H9 (cell line): ENCODE results near the gene HECA. TPM values are rescaled to one million over a fixed set of nuclear protein-coding genes. Genes with fewer than 3 reads are reported as not detected.

Experiments used
- DNase-seq: peaks from one replicate; pipeline ENCODE4 v3.0.0-alpha.2; 2017
- H2AFZ ChIP-seq: one replicate; pipeline ENCODE4 v1.6.1; 2013; ENCODE audit warnings: mild to moderate bottlenecking, low read length, control low read depth, moderate library complexity
- H2AK5ac ChIP-seq: 2 replicates; pipeline ENCODE4 v1.6.1; 2013; ENCODE audit warnings: low read length, control low read depth, mixed read lengths; ENCODE audit not compliant: insufficient read length
- H2BK120ac ChIP-seq: one replicate; pipeline ENCODE4 v1.6.1; 2013; ENCODE audit warnings: low read depth, mild to moderate bottlenecking, low read length, control low read depth, inconsistent platforms; ENCODE audit not compliant: poor library complexity, severe bottlenecking
- H2BK12ac ChIP-seq: 2 replicates; pipeline ENCODE4 v1.6.1; 2013; ENCODE audit warnings: low read length, control low read depth, mixed read lengths, low read depth; ENCODE audit not compliant: insufficient read length
- H2BK15ac ChIP-seq: 2 replicates; pipeline ENCODE4 v1.6.1; 2013; ENCODE audit warnings: low read depth, low read length, control low read depth
- H2BK20ac ChIP-seq: one replicate; pipeline ENCODE4 v1.6.1; 2013; ENCODE audit warnings: low read depth, mild to moderate bottlenecking, low read length, control low read depth, inconsistent platforms; ENCODE audit not compliant: poor library complexity, severe bottlenecking
- H2BK5ac ChIP-seq: 2 replicates; pipeline ENCODE4 v1.6.1; 2013; ENCODE audit warnings: low read length, control low read depth, mixed read lengths; ENCODE audit not compliant: insufficient read length
- H3K14ac ChIP-seq: 2 replicates; pipeline ENCODE4 v1.6.1; 2013; ENCODE audit warnings: low read length, control low read depth; ENCODE audit not compliant: insufficient read depth
- H3K18ac ChIP-seq: 2 replicates; pipeline ENCODE4 v1.6.1; 2013; ENCODE audit warnings: low read depth, mild to moderate bottlenecking, mixed read lengths, low read length, control low read depth; ENCODE audit not compliant: insufficient read length
- H3K23ac ChIP-seq: 2 replicates; pipeline ENCODE4 v1.6.1; 2013; ENCODE audit warnings: low read length, control low read depth, mixed read lengths, low read depth; ENCODE audit not compliant: insufficient read length
- H3K23me2 ChIP-seq: 2 replicates; pipeline ENCODE4 v1.6.1; 2013; ENCODE audit warnings: low read depth, mild to moderate bottlenecking, mixed read lengths, low read length, control low read depth; ENCODE audit not compliant: insufficient read length, poor library complexity, severe bottlenecking
- H3K27ac ChIP-seq: 2 replicates; pipeline ENCODE4 v1.5.1; 2013; ENCODE audit warnings: low read length, control low read depth, mixed read lengths, low read depth; ENCODE audit not compliant: insufficient read length
- H3K27me3 ChIP-seq: 2 replicates; pipeline ENCODE4 v1.6.1; 2013; ENCODE audit warnings: low read length, control low read depth, inconsistent platforms; ENCODE audit not compliant: insufficient read depth
- H3K4ac ChIP-seq: 2 replicates; pipeline ENCODE4 v1.6.1; 2013; ENCODE audit warnings: low read depth, mild to moderate bottlenecking, control low read depth, inconsistent platforms, low read length, moderate library complexity
- H3K4me1 ChIP-seq: 2 replicates; pipeline ENCODE4 v1.6.1; 2013; ENCODE audit warnings: low read length, control low read depth, inconsistent platforms; ENCODE audit not compliant: insufficient read depth
- H3K4me2 ChIP-seq: 2 replicates; pipeline ENCODE4 v1.6.1; 2013; ENCODE audit warnings: low read length, control low read depth, mixed read lengths; ENCODE audit not compliant: insufficient read length, insufficient read depth
- H3K56ac ChIP-seq: 2 replicates; pipeline ENCODE4 v1.6.1; 2013; ENCODE audit warnings: low read depth, mild to moderate bottlenecking, mixed read lengths, low read length, control low read depth; ENCODE audit not compliant: insufficient read length
- H3K79me1 ChIP-seq: 2 replicates; pipeline ENCODE4 v1.6.1; 2013; ENCODE audit warnings: low read depth, mild to moderate bottlenecking, moderate library complexity, low read length, control low read depth, inconsistent platforms; ENCODE audit not compliant: insufficient read depth, poor library complexity, severe bottlenecking
- H3K79me2 ChIP-seq: 2 replicates; pipeline ENCODE4 v1.6.1; 2013; ENCODE audit warnings: low read length, control low read depth, inconsistent platforms; ENCODE audit not compliant: insufficient read depth
- H3K9ac ChIP-seq: 2 replicates; pipeline ENCODE4 v1.6.1; 2013; ENCODE audit warnings: low read length, control low read depth, mixed read lengths; ENCODE audit not compliant: insufficient read length; ENCODE audit errors: extremely low read depth
- H3K9me3 ChIP-seq: one replicate; pipeline ENCODE4 v1.6.1; 2013; ENCODE audit warnings: low read depth, low read length, inconsistent platforms; ENCODE audit not compliant: control insufficient read depth
- H3T11ph ChIP-seq: one replicate; pipeline ENCODE4 v1.6.1; 2013; ENCODE audit warnings: mild to moderate bottlenecking, low read length, control low read depth, inconsistent platforms
- H4K20me1 ChIP-seq: one replicate; pipeline ENCODE4 v1.6.1; 2013; ENCODE audit not compliant: control insufficient read depth, insufficient read length, insufficient read depth
- H4K5ac ChIP-seq: 2 replicates; pipeline ENCODE4 v1.6.1; 2013; ENCODE audit warnings: low read depth, mild to moderate bottlenecking, mixed read lengths, low read length, control low read depth; ENCODE audit not compliant: insufficient read length
- H4K8ac ChIP-seq: replicated peaks from 2 replicates; pipeline ENCODE4 v1.6.1; 2013; ENCODE audit warnings: low read length, control low read depth, mixed read lengths, low read depth; ENCODE audit not compliant: insufficient read length
- H4K91ac ChIP-seq: 2 replicates; pipeline ENCODE4 v1.6.1; 2013; ENCODE audit warnings: low read depth, mild to moderate bottlenecking, moderate library complexity, mixed read lengths, low read length, control low read depth; ENCODE audit not compliant: insufficient read length
- H3K27ac Mint-ChIP-seq, 3 experiments: 2 replicates in 2 of 3; 3 replicates in 1 of 3; pipeline ENCODE4 v1.8.0; 2020 to 2021; ENCODE audit warnings: mixed read lengths in 3 of 3, mild to moderate bottlenecking in 1 of 3, moderate library complexity in 1 of 3
- H3K27me3 Mint-ChIP-seq: 2 replicates; pipeline ENCODE4 v1.8.0; 2021; ENCODE audit warnings: low read depth, mild to moderate bottlenecking, moderate library complexity, mixed read lengths
- H3K36me3 Mint-ChIP-seq, 3 experiments: 2 replicates in 2 of 3; 3 replicates in 1 of 3; pipeline ENCODE4 v1.8.0; 2020 to 2021; ENCODE audit warnings: low read depth in 3 of 3, mixed read lengths in 3 of 3; ENCODE audit not compliant: insufficient read depth in 1 of 3
- H3K4me1 Mint-ChIP-seq, 2 experiments: 2 replicates each; pipeline ENCODE4 v1.8.0; 2020; ENCODE audit warnings: mixed read lengths in 2 of 2
- H3K4me3 Mint-ChIP-seq, 2 experiments: 2 replicates in 1 of 2; 3 replicates in 1 of 2; pipeline ENCODE4 v1.8.0; 2020 to 2021; ENCODE audit warnings: mild to moderate bottlenecking in 2 of 2, mixed read lengths in 2 of 2, moderate library complexity in 1 of 2
- H3K9me3 Mint-ChIP-seq, 2 experiments: 2 replicates in 1 of 2; 3 replicates in 1 of 2; pipeline ENCODE4 v1.8.0; 2020; ENCODE audit warnings: mild to moderate bottlenecking in 2 of 2, mixed read lengths in 2 of 2, moderate library complexity in 1 of 2
- WGBS: extraction: QIAGEN DNeasy Blood & Tissue Kit; methylation state at CpG from one replicate; pipeline ENCODE4 v1.1.7; 2013; ENCODE audit warnings: missing lambda C conversion rate, low lambda C conversion rate, mixed read lengths; ENCODE audit not compliant: insufficient read length; ENCODE audit errors: extremely low coverage; 5-methylcytosine and 5-hydroxymethylcytosine counted together
- total RNA-seq: library from RNA; stranded (reverse); gene quantifications from 2 replicates; pipeline ENCODE4 v1.2.1, GENCODE V29; 2021
- TF ChIP-seq, protein P1 (sequence below): fragments of 200-600 bp; sonication (generic); conservative IDR thresholded peaks from 3 replicates; pipeline ENCODE4 v1.8.0; 2021; ENCODE audit warnings: antibody characterized with exemption, mild to moderate bottlenecking

HECA gene
- total RNA-seq, 1 experiment from 2014 or later: 4.8 TPM

DNA sequence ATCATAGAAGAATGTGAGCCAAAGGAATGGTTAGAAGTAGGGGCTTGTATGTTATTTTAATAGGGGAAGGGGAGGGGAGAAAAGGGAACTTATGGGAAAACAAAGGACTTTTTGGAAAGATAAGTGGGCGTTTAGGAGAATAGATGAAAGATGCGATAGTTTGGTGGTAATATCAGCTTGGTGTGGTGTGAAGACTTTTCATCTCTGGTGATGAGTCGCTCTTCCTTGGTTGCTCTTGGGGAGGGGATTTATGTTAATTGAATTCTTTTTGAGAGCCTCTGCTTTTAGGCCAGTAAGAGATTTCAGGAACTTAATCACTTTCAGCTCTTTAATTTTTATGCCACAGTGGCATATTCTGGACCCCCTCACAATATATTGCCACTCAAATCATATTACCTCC lies 10.8 kb downstream of the HECA start:
- Histone ChIP-seq H3K4ac (no peak overlapping the region), H3K14ac (no peak overlapping the region), H4K20me1 (no peaks in the 10 kb centered on the region), H2AK5ac (no peak overlapping the region), H3K79me2 (no peaks in the 10 kb centered on the region), H3K23me2 (no peaks in the 10 kb centered on the region), H4K8ac (no peak overlapping the region), H3K27me3 (no peaks in the 10 kb centered on the region), H2BK12ac (no peak overlapping the region), H3K4me1 (no peaks in the 10 kb centered on the region; the same call in 1 of the 2 replicates), H2AFZ (no peak overlapping the region), H4K5ac (no peak overlapping the region), H3K9me3 (no peaks in the 10 kb centered on the region), H3K79me1 (no peaks in the 10 kb centered on the region), H3T11ph (no peak overlapping the region), H2BK120ac (no peak overlapping the region), H2BK20ac (no peak overlapping the region), H3K23ac (no peak overlapping the region), H3K18ac (no peak overlapping the region), H3K4me2 (no peak overlapping the region), H3K56ac (no peak overlapping the region), H2BK5ac (no peak overlapping the region), H4K91ac (no peak overlapping the region), H3K9ac (no peak overlapping the region), H3K27ac (no peak overlapping the region), H2BK15ac (no peak overlapping the region)
- Mint-ChIP-seq H3K9me3 (no peaks in the 10 kb centered on the region), H3K27ac (0 out of 7 replicates have a peak overlapping the region, but pooled peaks of 1 of the 3 experiments have one; percentile 14), H3K4me3 (no peak overlapping the region), H3K36me3 (no peaks in the 10 kb centered on the region; a peak in 1 of 7 replicates), H3K4me1 (peaks cover 27 to 30% of the 10 kb centered on the region in 2 experiments), H3K27me3 (no peaks in the 10 kb centered on the region)
- WGBS: 100% methylated on average over 2 of the region's 3 CpGs
- TF ChIP-seq, protein P1, sequence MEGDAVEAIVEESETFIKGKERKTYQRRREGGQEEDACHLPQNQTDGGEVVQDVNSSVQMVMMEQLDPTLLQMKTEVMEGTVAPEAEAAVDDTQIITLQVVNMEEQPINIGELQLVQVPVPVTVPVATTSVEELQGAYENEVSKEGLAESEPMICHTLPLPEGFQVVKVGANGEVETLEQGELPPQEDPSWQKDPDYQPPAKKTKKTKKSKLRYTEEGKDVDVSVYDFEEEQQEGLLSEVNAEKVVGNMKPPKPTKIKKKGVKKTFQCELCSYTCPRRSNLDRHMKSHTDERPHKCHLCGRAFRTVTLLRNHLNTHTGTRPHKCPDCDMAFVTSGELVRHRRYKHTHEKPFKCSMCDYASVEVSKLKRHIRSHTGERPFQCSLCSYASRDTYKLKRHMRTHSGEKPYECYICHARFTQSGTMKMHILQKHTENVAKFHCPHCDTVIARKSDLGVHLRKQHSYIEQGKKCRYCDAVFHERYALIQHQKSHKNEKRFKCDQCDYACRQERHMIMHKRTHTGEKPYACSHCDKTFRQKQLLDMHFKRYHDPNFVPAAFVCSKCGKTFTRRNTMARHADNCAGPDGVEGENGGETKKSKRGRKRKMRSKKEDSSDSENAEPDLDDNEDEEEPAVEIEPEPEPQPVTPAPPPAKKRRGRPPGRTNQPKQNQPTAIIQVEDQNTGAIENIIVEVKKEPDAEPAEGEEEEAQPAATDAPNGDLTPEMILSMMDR: no peak
- no peak for DNase-seq
